GM21367 (cell line): ENCODE data around the gene MAP2K7.

Source experiments
- ATAC-seq: cut with Tn5 transposase; IDR thresholded peaks from one replicate; pipeline ENCODE4 v1.9.1; 2021; ENCODE audit not compliant: unreplicated experiment

The MAP2K7 gene

GRCh38 chr19:7918615-7919421 lies 15.1 kb downstream of the MAP2K7 start:
- no peak for ATAC-seq

DNA sequence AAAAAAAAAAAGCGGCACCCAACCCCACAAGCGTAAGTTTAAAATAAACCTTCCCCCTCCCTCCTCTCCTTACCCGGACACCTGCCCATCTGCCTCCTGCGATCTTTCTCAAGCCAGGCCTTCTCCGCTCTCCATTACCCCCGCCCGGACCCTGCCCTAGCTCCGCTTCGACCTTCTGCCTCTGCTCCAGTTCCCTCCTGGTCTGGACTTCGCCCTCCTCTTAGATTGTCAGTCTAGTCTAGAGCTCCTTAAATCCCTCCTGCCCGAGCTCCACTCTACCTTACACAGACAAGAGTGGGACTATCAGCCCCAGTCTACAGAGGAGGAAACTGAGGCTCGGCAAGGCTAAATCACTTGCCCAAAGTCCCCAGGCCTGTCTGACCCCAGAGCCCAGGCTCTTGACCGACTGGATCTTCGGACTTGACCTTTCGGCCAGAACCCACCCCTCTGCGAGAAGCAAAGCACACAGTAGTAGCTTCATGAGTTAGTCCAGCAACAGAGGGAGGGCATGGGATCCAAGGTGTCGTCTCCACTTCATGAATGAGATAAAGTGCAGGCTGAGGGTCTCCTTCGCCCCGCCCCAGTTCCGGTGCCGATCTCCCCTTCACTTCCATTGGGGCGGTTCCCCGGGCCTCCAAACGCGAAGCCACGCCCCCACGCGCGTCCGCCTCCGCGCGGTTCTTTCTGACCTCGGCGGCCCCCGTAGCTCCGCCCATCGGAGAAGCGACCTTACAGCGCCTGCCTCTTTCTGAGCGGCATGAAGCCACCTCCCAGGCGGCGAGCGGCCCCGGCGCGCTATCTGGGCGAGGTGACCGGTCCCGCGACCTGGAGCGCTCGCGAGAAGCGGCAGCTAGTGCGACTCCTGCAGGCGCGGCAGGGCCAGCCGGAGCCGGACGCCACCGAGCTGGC lies 16.2 kb downstream of the MAP2K7 start, which contains the start of gene SNAPC2:
Gene SNAPC2 (plus strand): TSS at position 729 of the 909 bp plus-strand sequence. CDS start 29 bp downstream, at position 758.
- peak; percentile 34 for ATAC-seq

GRCh38 chr19:7920519-7921301 lies 17.0 kb downstream of the MAP2K7 start:
- ATAC-seq = peak; percentile 24

GRCh38 chr19:7921302-7921966 lies 17.8 kb downstream of the MAP2K7 start:
- ATAC-seq = no peak

- ATAC-seq = no peak
Observed at GRCh38 chr19:7921967-7922835, 18.5 kb downstream of the MAP2K7 start.

GRCh38 chr19:7922836-7923195 lies 19.1 kb downstream of the MAP2K7 start:
- ATAC-seq = no peak

GRCh38 chr19:7923295-7924191 lies 19.9 kb downstream of the MAP2K7 start:
- ATAC-seq = no peak

GRCh38 chr19:7924241-7924640 lies 20.6 kb downstream of the MAP2K7 start:
- no peak for ATAC-seq

GRCh38 chr19:7924651-7925170 lies 21.0 kb downstream of the MAP2K7 start:
- ATAC-seq = no peak

- ATAC-seq = no peak
Observed at GRCh38 chr19:7925171-7925851, 21.6 kb downstream of the MAP2K7 start.

DNA sequence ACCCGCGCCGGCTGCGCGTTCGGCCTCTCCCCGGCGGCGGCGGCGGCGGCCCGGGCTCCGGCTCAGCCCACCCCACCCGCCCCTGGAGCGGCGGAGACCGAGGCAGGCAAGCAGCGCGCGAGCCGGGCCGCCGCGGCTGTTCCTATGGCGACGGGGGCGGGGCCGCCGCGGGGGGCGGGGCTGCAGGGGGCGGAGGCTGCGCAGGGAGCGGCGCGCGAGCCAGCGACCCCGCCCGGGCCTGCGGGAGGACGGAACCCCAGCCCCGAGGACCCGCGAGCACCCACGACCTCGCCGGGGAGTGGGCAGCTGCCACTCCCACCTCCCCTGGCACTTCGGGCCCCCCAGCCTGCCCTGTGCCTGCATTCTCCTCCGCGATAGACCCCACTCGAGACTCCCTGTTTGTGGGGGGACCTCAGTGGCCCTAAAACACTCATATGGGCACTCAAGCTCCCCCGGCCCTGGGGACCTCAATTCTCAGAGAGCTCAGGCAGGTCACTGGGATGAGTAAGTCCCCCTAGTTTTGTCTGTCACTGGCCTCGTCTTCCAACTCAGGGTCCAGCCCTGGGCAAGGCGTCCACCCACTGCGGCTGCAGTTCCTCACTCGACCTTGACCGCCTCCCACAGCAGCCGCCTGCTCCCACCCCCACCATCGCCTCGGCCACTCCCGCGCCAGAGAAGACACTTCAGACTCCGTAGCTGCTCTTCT lies 22.5 kb downstream of the MAP2K7 start, which contains the start of gene CTXN1:
Gene CTXN1 (minus strand): TSS at position 115 of the 706 bp plus-strand sequence. CDS start 597 bp downstream, outside the sequence.
- ATAC-seq = no peak

- no peak for ATAC-seq
Observed at GRCh38 chr19:7926727-7927604, 23.3 kb downstream of the MAP2K7 start.

DNA sequence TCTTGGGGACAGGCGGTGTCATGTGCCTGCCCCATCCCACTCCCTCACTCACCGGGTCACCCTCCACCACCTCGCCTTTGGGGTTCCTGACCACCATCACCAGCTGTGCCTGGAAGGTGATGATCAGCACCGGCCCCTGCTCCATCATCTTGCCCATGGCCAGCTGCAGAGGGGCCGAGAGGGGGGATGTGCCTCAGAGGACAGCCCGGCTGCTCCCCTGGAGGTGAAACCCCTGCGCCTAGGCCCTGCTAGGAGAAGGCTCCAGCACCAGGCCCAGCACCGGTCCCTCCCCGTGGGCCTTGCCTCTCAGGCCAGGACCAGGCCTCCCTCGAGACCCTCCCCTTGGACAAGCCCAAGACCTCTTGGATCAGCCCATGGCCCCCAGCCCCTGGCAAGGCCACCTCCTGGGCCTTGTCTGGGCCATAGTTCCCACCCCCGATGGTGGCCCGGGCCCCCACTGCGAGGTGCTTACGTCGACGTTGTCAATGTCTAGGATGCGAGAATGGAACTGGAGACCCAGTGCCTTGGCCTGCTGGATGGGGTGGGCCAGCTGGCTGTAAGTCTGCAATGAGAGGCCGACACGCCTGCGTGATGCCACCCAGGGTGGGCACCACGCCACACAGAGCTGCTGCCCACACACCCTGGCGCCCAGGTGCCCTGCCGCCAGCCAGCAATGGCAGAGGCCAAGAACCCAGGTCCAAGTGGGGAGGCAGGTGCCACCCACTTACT lies 24.1 kb downstream of the MAP2K7 start:
- ATAC-seq = no peak

DNA sequence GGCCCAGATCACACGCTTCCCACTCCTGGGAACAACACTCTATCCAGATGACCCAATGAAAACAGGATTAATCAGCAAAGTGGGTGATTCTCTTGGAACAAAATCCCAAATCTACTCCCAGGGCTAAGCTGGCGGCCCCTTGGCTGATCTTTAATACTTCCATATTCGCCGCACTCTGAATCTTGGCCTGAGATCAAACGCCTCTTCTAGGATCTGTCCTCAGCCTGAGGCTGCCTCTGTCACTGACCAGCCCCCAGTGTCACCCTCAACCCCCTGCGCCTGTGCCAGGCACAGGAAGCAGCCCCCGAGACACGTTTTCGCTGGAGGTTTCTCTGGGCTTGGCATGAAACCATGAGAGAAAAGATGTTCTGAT lies 24.6 kb downstream of the MAP2K7 start:
- no peak for ATAC-seq
